Activated CD4-positive, alpha-beta T cell treated with anti-CD3 and anti-CD28 coated beads, Interleukin-2, amount 50 U/mL, for 24 hours (primary cell): ENCODE results near the gene ZSCAN10.

Experiments used
- DNase-seq, 2 donors: peaks; one replicate each; pipeline ENCODE4 v3.0.0-alpha.2; 2020; ENCODE audit warnings: low read depth in 1 of 2, low spot score in 1 of 2

Gene ZSCAN10

DNA sequence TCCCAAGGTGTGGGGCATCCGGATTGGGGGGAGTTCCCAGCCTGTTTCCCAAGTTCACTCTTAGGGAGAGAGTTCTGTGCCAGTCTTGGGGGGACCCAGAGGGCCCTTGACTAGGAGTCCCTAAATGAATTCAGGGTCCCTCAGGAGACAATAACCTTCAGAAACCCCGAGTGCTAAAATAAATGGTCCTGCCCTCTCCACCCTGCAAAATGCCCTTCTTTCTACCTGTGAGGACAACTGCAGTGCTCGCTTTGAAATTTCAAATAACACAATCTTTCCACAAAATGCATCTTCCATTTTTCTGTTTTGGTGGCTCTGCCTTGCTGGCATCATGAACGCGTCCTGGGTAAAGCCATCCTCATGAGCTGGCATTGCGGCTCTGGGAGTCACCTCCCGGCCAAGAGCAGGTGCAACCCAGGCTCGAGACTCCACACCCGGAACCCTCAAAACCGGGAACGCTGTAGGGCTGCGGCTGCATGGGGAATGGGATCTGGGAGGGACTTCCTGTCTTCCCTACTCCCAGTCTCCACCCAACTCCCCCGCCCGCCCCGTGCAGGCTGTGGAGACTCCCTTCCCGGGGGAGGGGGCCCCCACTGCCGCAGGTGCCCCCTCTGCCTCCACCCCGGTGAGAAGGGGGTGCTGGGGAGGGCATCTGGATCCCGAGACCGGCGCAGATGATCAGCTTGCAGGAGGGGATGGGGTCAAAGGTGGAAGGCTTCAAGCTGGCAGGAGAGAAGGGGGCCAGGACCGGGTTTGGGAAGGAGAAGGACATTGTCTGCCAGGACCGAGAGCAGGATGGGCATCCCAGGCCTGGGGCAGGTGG, 13.2 kb upstream of the ZSCAN10 start, which contains the start of gene ZNF205:
Gene ZNF205 (plus strand): TSS at position 529 of the 823 bp plus-strand sequence. CDS start 845 bp downstream, outside the sequence.
- DNase-seq = no peak

GRCh38 chr16:3106205-3106928, 7.3 kb upstream of the ZSCAN10 start:
- peak; percentile 84 to 85 for DNase-seq

- DNase-seq = no peak
These were observed 2.9 kb upstream of the ZSCAN10 start for GRCh38 chr16:3101841-3102470.

DNA sequence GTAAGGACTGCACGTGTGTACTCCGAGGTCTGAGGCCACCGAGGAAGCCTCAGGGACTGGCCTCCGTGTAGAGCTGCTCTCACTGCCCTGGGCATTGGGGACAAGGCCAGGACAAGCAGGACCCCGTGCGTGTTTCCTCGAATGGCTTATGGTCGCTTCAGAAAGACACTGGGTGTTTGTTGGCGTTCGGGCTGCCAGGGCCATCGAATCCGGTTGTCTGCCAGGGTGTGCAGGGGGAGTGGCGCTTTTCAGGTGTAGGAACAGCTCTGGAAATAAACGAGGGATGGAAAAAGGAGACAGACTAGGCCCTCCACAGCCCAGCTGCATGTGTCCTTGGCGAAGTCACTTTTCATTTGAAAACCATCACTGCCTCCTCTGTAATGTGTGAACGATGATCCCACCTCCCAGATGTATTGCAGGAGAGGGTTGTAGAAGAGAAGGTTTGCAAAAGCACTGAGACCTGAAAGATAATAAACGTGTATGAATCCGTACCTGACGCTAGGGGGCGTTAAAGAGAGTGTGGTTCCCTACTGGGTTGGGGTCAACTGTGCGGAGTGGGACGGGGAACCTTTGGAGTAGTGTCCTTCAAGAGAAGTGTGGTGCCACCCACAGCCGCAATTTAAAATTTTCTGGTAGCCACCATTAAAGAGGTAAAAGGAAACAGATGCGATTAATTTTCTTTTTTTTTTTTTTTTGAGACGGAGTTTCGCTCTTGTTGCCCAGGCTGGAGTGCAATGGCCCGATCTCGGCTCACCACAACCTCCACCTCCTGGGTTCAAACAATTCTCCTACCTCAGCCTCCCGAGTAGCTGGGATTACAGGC, 2.1 kb upstream of the ZSCAN10 start:
- no peak for DNase-seq

DNA sequence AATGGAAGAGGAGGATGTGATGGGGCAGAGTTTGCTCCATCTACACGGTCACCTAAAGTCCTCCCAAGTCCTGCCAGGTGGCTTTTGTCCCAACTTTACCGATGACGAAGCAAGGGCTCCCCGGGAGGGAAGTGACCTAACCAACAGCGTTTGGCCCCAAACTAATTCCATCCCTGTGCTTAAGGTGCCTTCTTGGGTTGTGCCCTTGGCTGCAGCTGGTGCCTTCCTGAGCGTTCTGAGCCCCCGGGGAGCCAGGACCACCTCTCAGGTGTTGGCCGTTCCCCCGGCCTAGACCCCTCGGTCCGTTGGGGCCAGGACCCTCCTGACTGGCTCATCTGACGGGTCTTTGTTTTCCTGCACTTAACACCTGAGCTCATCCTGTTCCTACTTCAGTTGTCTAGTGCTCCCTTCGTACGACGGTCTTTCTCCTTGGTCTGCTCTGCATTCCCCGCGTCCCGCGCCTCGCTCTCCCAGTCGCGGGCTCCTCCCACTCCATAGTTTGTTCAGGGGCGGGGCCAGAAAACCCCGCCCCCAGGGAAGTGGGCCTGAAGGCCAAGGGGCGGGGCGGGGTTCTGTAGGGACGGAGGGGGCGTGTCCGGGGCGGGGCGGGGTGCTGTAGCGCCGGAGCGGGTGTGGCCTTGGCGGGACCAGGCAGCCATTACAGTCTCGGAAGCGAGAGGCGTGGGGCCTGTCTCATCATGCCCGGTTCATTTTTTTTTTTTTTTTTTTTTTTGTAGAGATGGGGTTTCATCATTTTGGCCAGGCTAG, 822 bp upstream of the ZSCAN10 start:
- peak; percentile 80 to 89 for DNase-seq

DNA sequence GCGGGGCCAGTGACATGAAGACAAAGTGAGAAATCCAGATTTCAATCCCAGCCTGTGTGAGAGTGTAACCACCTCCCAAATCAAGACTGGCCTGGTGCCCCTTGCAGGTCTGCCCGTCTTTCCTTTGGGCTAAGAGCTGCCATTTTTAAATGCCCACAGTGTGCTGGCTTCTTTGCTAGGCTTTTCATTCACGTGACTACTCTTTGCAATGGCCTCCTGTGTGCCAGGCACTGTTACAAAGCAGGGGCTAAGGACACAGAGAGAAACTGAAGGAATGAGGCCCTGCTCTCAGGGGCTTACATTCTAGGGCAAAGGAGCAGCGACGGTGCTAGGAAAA, 269 bp upstream of the ZSCAN10 start:
- DNase-seq = no peak

DNA sequence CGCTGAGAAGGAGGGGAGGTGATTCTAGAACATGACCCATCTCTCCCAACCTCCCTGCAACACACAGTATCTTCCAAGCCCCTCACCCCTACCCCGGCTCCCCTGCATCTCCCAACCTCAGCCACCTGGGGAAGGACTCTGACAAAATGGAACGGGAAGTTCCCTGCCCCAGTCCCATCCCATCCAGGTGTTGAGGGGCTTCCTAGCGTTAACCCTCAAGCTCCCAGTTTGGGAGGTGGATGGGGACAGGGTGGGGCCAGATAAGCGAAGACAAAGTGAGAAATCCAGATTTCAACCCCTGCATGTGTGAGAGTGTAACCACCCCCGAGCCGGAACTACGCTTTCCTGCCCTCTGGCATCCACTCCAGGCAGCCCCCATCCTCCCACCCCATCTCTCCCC, 1.8 kb downstream of the ZSCAN10 start:
- no peak for DNase-seq

DNA sequence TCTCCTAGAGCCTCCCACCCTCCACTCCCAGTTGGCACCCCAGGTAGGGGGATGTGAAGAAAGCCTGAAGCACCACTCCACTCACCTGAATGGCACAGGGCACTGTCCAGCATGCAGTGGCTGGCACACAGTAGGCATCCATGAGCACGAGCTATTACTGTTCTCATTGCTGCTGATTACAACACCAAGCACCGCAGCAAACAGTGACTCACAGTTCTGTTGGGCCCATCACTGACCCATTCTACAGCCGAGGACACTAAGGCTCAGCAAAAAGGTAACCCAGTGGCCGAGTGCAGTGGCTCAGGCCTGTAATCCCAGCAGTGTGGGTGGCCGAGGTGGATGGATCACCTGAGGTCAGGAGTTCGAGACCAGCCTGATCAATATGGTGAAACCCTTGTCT, 2.7 kb downstream of the ZSCAN10 start:
- DNase-seq = no peak

- peak in 1 of 2 donors; percentile 30 for DNase-seq
These were observed 3.2 kb downstream of the ZSCAN10 start for GRCh38 chr16:3095869-3096268.

DNA sequence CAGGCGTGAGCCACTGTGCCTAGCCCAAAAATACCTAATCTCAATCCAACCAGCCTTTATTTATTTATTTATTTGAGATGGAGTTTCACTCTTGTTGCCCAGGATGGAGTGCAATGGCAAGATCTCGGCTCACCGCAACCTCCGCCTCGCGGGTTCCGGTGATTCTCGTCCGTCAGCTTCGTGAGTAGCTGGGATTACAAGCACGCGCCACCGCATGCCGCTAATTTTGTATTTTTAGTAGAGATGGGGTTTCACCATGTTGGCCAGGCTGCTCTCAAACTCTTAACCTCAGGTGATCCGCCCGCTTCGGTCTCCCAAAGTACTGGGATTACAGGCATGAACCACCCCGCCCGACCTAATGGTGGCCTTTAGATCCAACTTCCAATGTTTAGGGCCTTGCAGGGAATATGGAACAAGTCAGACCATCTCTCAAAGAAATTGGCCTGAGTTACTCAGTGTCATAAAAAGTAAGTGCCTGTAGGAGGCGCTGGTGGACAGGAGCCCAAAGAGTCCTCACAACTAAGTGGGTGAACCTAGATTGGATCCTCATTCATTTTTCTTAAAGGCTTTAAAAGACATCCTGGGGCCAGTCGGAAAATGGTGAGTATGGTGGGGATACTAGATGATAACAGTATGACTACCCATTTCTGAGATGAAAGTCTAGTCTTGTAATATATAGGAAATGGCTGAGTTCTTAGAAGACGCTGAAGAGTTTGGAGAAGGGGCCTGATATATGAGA, 4.6 kb downstream of the ZSCAN10 start:
- DNase-seq = peak in 1 of 2 donors; percentile 42

- DNase-seq = no peak
These were observed 6.6 kb downstream of the ZSCAN10 start for GRCh38 chr16:3092501-3092941.

- no peak for DNase-seq
These were observed 7.5 kb downstream of the ZSCAN10 start for GRCh38 chr16:3091551-3091950.

DNA sequence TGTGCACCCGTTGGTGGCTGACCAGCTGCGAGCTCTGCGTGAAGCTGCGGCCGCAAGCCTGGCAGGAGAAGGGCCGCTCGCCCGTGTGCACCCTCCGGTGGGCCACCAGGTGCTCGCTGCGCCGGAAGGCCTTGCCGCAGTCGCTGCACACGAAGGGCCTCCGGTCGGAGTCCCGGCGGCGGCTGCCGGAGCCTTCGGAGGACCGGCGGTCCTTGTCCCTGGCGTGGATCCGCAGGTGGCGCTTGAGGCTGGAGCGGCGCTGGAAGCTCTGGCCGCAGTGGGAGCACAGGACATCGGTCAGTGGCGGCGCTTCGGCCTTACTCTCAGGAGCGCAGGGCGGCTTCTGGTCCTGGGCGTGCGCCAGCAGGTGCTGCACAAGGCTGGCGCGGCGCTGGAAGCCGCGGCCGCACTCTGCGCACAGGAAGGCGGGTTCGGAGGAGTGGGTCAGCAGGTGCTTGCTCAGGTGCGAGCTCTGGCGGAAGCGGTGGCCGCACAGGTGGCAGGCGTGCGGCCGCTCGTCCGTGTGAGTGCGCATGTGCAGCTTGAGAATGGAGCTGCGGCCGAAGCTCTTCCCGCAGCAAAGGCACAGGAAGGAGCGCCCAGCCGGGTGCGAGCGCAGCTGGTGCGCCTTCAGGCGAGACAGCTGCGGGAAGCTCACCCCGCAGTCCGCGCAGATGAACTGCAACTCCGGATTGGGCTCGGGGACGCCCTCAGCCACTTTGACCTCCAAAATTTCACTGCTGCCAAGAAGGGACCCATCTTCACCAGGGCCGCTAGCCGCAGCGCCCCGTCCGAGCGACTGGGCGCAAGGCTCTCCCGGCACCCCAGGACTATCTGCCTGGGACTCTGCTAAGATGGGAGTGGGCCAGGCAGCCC, 9.1 kb downstream of the ZSCAN10 start:
- no peak for DNase-seq

- DNase-seq = no peak
These were observed 10.0 kb downstream of the ZSCAN10 start for GRCh38 chr16:3088925-3089716.

DNA sequence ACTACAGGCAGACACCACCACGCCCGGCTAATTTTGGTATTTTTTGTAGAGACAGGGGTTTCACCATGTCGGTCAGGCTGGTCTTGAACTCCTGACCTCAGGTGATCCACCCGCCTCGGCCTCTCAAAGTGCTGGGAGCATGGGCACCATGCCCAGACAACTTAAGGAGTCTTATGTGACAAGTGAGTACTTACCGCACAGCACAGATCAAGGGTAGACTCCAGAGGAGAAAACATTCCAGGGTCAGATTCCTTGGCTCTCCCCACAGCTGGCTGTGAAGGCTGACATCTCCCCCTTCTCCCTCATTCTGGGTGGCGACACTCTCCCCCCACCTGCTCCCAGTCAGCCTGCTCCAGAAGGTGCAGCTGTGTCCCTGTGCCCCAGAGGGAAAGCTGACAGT, 10.6 kb downstream of the ZSCAN10 start:
- no peak for DNase-seq

GRCh38 chr16:3087243-3088235, 11.6 kb downstream of the ZSCAN10 start:
- no peak for DNase-seq
